Breast epithelium (tissue), 3 donors: ENCODE data around the gene BLNK.

ENCODE experiments used
- CTCF ChIP-seq, 3 donors: fragments of 450-650 bp; IDR thresholded peaks; one replicate each; pipeline ENCODE4 v1.5.1; 2016 to 2017; ENCODE audit warnings: antibody characterized with exemption in 3 of 3, mild to moderate bottlenecking in 3 of 3, moderate library complexity in 3 of 3
- POLR2A ChIP-seq: fragments of 450-650 bp; IDR thresholded peaks from one replicate; pipeline ENCODE4 v1.6.1; 2016; ENCODE audit warnings: antibody characterized with exemption, mild to moderate bottlenecking, moderate library complexity
- POLR2AphosphoS5 ChIP-seq, 3 donors: sonication (generic); formaldehyde crosslinking; IDR thresholded peaks; one replicate each; pipeline ENCODE4 v1.6.1; 2017; ENCODE audit warnings: antibody characterized with exemption in 3 of 3

- TF ChIP-seq POLR2A, result no peak
- TF ChIP-seq CTCF (IDR thresholded peaks at IDR 0.05), result no peak
- no peak for TF ChIP-seq POLR2AphosphoS5 (IDR thresholded peaks at IDR 0.05)
These were observed 63.1 kb downstream of the BLNK start for GRCh38 chr10:96208271-96208670.
